HG03432 (cell line): Measurements from ENCODE around the gene ABCC1.
"Not testable (repeated sequence)": the region's sequence is repeated elsewhere in the genome, so short reads cannot be mapped to it uniquely, and the experiment has no call there.

Source experiments
- ATAC-seq: cut with Tn5 transposase; IDR thresholded peaks from one replicate; pipeline ENCODE4 v1.9.1; 2021; ENCODE audit warnings: mild to moderate bottlenecking, moderate library complexity; ENCODE audit not compliant: unreplicated experiment

ABCC1 gene

GRCh38 chr16:16104804-16105141, 155.4 kb downstream of the ABCC1 start:
- not testable (repeated sequence) for ATAC-seq

GRCh38 chr16:16105646-16106045, 156.2 kb downstream of the ABCC1 start:
- no peak for ATAC-seq

DNA sequence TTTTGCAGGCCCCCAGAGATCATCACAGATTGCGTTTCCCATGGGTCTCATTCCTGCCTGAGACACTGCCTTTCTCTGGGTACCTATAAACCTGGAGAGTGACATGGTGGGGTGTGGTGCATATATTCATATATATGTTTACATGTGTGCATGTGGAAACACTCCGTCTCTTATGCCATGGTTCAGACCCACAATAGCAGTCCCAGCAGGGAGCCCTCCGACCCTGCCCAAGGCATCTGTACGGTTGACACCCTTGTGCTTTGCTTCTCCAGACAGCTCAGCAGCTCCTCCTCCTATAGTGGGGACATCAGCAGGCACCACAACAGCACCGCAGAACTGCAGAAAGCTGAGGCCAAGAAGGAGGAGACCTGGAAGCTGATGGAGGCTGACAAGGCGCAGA, 157.1 kb downstream of the ABCC1 start:
- no peak for ATAC-seq

- no peak for ATAC-seq
Observed at GRCh38 chr16:16107839-16108238, 158.4 kb downstream of the ABCC1 start.

- no peak for ATAC-seq
Observed at GRCh38 chr16:16108759-16109158, 159.3 kb downstream of the ABCC1 start.

DNA sequence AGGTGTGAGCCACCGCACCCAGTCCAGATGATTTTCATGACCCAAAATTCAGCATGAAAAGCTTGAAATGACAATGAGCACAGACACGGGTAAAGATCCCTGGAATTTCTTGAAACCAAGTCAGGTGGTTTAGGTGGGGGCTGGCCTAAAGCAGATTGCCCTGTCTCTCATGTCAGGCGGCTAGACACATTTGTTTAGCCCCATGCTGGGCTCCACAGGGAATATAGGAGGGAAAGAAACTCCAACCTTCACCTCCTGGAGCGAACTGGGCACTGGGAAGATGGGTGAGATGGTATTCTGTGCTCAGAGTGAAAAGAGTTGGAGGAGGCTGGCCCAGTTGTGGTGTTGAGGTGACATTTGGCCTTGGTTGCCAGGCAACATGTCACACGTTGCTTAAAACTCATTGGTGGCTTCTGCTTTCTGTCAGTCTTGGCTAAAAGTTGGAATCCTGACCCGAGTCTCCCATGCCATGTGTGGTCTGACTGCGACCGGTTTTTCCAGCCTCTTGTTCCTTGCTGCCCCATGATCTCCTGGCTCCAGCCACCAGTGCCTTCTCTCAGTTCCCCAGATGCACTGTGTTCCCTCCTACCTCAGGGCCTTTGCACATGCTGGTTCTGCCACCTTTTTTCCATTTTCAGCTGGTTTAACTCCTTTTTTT, 160.2 kb downstream of the ABCC1 start:
- ATAC-seq, result no peak

DNA sequence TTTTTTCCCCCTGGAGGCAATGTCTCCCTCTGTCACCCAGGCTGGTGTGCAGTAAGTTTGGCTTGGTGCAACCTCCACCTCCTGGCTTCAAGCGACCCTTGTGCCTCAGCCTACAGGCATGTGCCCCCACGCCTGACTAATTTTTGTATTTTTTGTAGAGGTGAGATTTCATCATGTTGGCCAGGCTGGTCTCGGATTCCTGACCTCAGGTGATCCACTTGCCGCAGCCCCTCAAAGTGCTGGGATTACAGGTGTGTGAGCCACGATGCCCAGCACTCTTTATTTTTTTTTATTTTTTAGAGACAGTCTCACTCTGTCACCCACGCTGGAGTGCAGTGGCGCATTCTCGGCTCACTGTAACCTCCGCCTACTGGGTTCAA, 160.7 kb downstream of the ABCC1 start:
- ATAC-seq, result no peak

DNA sequence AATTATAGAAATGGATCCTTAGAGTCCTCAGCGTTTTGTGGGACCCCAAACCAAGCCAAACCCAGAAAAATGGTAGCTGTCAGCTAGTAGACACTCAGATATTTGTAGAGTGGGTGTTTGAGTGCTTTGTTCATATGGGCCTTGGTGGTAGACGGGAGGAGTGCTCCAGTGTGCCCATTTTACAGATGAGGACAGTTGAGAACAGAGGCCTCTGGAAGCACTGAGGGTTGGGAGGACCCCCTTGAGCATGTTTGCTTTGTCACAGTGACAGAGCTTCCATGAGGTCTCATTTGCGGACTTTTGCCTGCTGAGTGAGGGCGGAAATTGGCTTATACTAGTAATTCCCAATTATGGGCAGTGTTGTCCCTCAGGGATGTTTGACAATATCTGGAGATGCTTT, 162.2 kb downstream of the ABCC1 start:
- ATAC-seq, result no peak

GRCh38 chr16:16112450-16113053, 163.1 kb downstream of the ABCC1 start:
- ATAC-seq, result no peak

- ATAC-seq, result no peak
Observed at GRCh38 chr16:16113076-16113475, 163.7 kb downstream of the ABCC1 start.

GRCh38 chr16:16116841-16117240, 167.4 kb downstream of the ABCC1 start:
- ATAC-seq, result no peak

DNA sequence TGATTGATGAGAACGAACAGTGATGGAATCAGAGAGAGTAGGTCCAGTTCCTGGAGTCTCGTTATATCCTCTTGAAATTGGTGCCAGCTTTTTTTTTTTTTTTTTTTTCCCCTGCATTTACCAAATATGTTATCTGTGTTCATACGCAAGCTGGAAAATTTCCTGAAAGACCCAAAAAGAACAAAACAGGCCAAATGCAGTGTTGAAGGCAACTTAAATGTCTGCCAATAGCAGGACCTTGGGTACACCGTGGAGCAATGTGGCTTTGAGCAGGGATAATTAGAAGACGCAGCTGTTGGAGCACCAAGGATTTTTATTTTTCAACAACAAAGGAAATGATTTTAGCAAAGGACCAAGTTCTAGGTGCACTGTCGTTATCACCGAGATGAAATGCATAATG, 168.9 kb downstream of the ABCC1 start:
- ATAC-seq, result no peak

GRCh38 chr16:16120044-16120381, 170.6 kb downstream of the ABCC1 start:
- ATAC-seq, result no peak

DNA sequence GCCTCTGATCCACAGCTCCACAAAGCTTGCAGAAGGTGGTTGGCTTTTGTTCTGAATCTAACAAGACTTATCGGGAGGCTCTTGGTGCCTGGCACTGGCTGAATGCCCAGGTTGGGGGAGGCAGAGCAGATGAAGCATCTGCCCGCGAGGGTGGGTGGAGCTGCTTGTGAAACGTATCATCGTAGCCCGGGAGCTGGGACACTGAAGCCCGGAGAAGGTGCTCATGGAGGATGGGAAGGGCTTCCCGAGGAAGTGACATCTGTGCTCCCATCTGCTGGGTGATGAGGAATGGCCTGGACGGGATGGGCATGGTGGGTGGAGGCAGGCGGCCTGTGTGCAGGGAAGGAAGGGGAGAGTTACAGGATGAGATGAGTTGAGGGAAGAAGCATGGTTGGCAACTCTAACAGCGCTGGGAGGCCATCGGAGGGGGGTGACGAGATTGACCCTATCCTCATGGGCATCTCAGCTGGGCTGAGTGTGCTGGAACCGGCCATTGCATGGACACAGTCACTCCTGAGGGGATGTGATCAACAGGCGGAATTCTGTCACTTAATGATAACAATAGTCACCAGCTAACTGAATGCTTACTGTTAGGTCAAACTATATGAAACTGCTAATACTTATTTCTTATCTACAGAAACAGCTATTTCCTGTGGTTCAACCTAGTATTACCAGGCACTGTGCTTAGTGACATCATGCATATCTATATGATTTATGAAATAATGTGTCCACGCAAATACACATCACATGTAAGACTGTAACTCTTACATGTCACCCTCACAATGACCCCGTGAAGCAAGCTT, 171.2 kb downstream of the ABCC1 start:
- ATAC-seq, result no peak

DNA sequence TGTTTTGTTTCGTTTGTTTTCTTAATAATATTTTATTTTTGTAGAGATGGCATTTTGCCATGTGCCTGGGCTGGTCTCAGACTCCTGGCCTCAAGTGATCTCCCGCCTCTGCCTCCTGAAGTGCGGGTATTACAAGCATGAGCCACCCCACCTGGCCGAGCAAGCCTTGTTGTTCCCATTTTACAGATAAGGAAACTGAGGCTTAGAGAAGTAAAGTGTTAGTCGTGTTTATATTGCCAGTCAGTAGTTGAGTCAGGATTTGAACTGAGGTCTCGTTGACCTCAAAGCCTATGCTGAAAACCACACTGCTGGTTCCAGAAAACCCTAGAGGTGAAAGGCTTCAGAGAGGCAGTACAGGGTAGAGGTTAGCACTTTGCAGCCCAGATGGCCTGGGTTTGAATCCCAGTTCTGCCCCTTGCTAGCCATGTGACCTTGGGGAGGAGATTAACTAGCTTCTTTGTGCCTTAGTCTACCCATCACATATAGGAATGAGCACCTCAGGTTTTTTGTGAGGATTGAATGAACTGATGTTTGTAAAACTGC, 171.8 kb downstream of the ABCC1 start:
- no peak for ATAC-seq

- no peak for ATAC-seq
Observed at GRCh38 chr16:16122264-16122663, 172.8 kb downstream of the ABCC1 start.

- ATAC-seq, result no peak
Observed at GRCh38 chr16:16124438-16124837, 175.0 kb downstream of the ABCC1 start.

DNA sequence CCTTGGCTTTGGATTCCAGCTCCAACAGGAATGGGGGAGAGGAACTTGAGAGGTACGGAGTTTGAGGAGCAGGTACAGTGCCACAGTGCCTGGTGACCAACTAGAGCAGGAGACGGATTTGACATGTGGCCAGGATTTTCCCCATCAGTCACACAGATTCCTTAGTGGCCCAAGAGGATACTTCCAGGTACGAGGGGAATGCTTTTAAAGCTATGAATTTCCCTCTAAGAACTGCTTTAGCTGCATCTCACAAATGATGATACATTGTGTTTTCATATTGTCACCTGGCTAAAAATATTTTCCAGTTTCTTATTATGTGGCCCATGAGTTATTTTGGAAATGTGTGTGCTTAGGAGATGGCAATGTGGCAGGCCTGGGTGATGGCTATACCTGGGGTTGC, 175.6 kb downstream of the ABCC1 start:
- no peak for ATAC-seq

DNA sequence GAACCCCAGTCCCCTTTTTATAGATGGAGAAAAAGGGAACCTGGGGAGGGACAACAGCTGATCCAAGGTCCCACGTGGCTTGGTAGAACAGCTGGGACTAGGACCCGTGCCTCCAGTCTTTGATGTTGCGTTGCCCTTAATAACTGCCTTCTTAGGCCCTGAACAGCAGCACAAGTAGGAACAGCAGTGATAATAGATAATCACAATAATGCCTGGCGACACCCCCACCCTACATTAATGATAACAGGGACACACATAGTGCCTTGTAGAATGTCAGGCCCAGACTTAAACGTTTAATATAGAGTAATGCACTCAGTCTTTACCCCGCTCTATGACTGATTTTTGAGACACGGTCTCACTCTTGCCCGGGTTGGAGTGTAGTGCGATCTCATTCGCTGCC, 177.5 kb downstream of the ABCC1 start:
- ATAC-seq, result no peak

GRCh38 chr16:16127469-16128116, 178.2 kb downstream of the ABCC1 start:
- ATAC-seq, result no peak

- ATAC-seq, result no peak
Observed at GRCh38 chr16:16131204-16131603, 181.8 kb downstream of the ABCC1 start.

DNA sequence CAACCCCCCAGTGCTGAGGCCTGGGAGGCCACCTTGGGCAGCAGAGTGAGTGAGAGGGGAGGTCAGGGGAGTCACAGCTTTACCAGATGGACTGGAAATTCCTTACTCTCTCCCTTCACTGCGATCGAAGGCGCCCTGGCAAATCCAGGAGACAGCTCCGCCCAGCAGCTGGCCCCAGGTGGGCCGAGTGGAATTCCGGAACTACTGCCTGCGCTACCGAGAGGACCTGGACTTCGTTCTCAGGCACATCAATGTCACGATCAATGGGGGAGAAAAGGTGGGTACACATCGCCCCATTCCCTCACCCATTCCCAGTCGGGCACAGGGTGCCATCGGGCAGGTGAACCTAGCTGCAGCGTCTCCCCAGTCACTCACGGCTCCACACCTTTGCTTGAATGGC, 182.2 kb downstream of the ABCC1 start:
- no peak for ATAC-seq
